Smooth muscle cell (in vitro differentiated cells): ENCODE results near the gene GRAMD2A. TPM values are rescaled to one million over a fixed set of nuclear protein-coding genes. Genes with fewer than 3 reads are reported as not detected.

Experiments used
- DNase-seq: peaks from one replicate; lab custom pipeline; 2025; ENCODE audit not compliant: unreplicated experiment; lab: John Stamatoyannopoulos, UW
- H2AFZ ChIP-seq: fragments of 200-600 bp; sonication (generic); 2 replicates; pipeline ENCODE4 v1.6.0; 2016; ENCODE audit warnings: antibody characterized with exemption, low read depth, mild to moderate bottlenecking
- H3F3A ChIP-seq: fragments of 200-600 bp; sonication (generic); 2 replicates; pipeline ENCODE4 v1.6.0; 2017; ENCODE audit warnings: antibody characterized with exemption, low read depth
- H3K27ac ChIP-seq: fragments of 200-600 bp; sonication (generic); 2 replicates; pipeline ENCODE4 v1.5.1; 2016; ENCODE audit warnings: low read depth, mild to moderate bottlenecking
- H3K27me3 ChIP-seq: fragments of 200-600 bp; sonication (generic); 2 replicates; pipeline ENCODE4 v1.6.1; 2016; ENCODE audit warnings: low read depth, mild to moderate bottlenecking
- H3K36me3 ChIP-seq: fragments of 200-600 bp; sonication (generic); 2 replicates; pipeline ENCODE4 v1.5.1; 2016; ENCODE audit warnings: low read depth
- H3K4me1 ChIP-seq: fragments of 200-600 bp; sonication (generic); 2 replicates; pipeline ENCODE4 v1.5.1; 2016; ENCODE audit warnings: low read depth
- H3K4me2 ChIP-seq: fragments of 200-600 bp; sonication (generic); 2 replicates; pipeline ENCODE4 v1.6.0; 2016; ENCODE audit warnings: mild to moderate bottlenecking
- H3K4me3 ChIP-seq: fragments of 200-600 bp; sonication (generic); 2 replicates; pipeline ENCODE4 v1.5.1; 2016; ENCODE audit warnings: mild to moderate bottlenecking
- H3K79me2 ChIP-seq: fragments of 200-600 bp; sonication (generic); 2 replicates; pipeline ENCODE4 v1.6.0; 2016; ENCODE audit warnings: low read depth, mild to moderate bottlenecking
- H3K9ac ChIP-seq: fragments of 200-600 bp; sonication (generic); 2 replicates; pipeline ENCODE4 v1.6.0; 2016; ENCODE audit warnings: low read depth
- H3K9me3 ChIP-seq: fragments of 200-600 bp; sonication (generic); replicated peaks from 2 replicates; pipeline ENCODE4 v1.5.1; 2016; ENCODE audit warnings: low read depth
- H4K20me1 ChIP-seq: fragments of 200-600 bp; sonication (generic); 2 replicates; pipeline ENCODE4 v1.6.0; 2016; ENCODE audit warnings: low read depth
- WGBS: methylation state at CpG from one replicate; pipeline ENCODE4 v1.1.7; 2016; ENCODE audit warnings: low lambda C conversion rate; 5-methylcytosine and 5-hydroxymethylcytosine counted together
- polyA plus RNA-seq: library from polyadenylated mRNA; unstranded; fragments of >200 nt; fragmentation: Nextera tagmentation; extraction: Ambion mirVana; gene quantifications from 2 replicates; pipeline ENCODE4 v1.2.1, GENCODE V29; 2016
- total RNA-seq: library from RNA; depleted of rRNA; stranded (reverse); fragments of >200 nt; gene quantifications from 2 replicates; pipeline ENCODE4 v1.2.3, GENCODE V29; 2014
- TF ChIP-seq, protein P1 (sequence below): fragments of 200-600 bp; sonication (generic); IDR thresholded peaks from 2 replicates; pipeline ENCODE4 v1.5.1; 2017; ENCODE audit warnings: borderline replicate concordance, mild to moderate bottlenecking, antibody characterized with exemption; ENCODE audit not compliant: insufficient read depth, poor library complexity, severe bottlenecking

GRAMD2A gene
- total and polyA plus RNA-seq, 2 experiments from 2014 or later, result 0.54 to 2.1 TPM

DNA sequence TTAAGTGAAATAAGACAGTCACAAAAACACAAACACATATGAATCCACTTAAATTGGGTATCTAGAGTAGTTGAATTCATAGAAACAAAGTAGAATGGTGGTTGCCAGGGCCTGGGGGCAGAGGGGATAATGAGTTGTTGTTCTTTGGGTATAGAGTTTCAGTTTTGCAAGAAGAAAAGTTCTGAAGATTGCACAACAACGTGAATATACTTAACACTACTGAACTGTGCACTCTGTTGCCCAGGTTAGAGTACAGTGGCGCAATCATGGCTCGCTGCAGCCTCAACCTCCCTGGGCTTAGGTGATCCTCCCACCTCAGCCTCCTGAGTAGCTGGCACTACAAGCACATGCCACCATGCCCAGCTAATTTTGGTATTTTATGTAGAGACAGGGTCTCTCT lies 14.9 kb downstream of the GRAMD2A start:
- Histone ChIP-seq H3F3A (no peaks in the 10 kb centered on the region), H3K36me3 (no peaks in the 10 kb centered on the region), H3K27ac (no peak overlapping the region), H3K79me2 (no peaks in the 10 kb centered on the region), H2AFZ (no peak overlapping the region), H4K20me1 (no peaks in the 10 kb centered on the region), H3K4me1 (peaks cover 7% of the 10 kb centered on the region), H3K4me2 (no peak overlapping the region), H3K9ac (no peak overlapping the region), H3K27me3 (peaks cover 33% of the 10 kb centered on the region), H3K9me3 (no peaks in the 10 kb centered on the region), H3K4me3 (no peak overlapping the region)
- 80% methylated on average over 3 of the region's 3 CpGs for WGBS
- no peak for DNase-seq
- TF ChIP-seq, protein P1, sequence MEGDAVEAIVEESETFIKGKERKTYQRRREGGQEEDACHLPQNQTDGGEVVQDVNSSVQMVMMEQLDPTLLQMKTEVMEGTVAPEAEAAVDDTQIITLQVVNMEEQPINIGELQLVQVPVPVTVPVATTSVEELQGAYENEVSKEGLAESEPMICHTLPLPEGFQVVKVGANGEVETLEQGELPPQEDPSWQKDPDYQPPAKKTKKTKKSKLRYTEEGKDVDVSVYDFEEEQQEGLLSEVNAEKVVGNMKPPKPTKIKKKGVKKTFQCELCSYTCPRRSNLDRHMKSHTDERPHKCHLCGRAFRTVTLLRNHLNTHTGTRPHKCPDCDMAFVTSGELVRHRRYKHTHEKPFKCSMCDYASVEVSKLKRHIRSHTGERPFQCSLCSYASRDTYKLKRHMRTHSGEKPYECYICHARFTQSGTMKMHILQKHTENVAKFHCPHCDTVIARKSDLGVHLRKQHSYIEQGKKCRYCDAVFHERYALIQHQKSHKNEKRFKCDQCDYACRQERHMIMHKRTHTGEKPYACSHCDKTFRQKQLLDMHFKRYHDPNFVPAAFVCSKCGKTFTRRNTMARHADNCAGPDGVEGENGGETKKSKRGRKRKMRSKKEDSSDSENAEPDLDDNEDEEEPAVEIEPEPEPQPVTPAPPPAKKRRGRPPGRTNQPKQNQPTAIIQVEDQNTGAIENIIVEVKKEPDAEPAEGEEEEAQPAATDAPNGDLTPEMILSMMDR, result no peak

DNA sequence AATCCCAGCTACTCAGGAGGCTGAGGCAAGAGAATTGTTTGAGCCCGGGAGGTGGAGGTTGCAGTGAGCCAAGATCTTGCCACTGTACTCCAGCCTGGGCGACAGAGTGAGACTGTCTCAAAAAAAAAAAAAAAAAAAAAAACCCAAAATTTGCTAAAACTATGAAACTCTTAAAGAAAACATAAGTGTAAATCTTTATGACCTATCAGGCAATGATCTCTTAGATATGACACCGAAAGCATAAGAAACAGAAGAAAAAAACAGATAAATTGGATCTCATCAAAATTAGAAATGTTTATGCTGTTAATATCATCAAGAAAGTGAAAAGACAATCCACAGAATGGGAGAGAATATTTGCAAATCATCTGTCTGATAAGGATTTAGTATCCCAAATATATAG lies 15.3 kb downstream of the GRAMD2A start:
- Histone ChIP-seq H3K4me3 (no peak overlapping the region), H3K79me2 (no peaks in the 10 kb centered on the region), H3F3A (no peaks in the 10 kb centered on the region), H3K4me2 (no peak overlapping the region), H3K27ac (no peak overlapping the region), H3K9ac (no peak overlapping the region), H3K36me3 (no peaks in the 10 kb centered on the region), H4K20me1 (no peaks in the 10 kb centered on the region), H3K9me3 (no peaks in the 10 kb centered on the region), H3K4me1 (peaks cover 7% of the 10 kb centered on the region), H2AFZ (no peak overlapping the region), H3K27me3 (peaks cover 33% of the 10 kb centered on the region)
- WGBS, result 95% methylated on average over 3 of the region's 3 CpGs
- no peak for DNase-seq
- TF ChIP-seq, protein P1, result no peak

DNA sequence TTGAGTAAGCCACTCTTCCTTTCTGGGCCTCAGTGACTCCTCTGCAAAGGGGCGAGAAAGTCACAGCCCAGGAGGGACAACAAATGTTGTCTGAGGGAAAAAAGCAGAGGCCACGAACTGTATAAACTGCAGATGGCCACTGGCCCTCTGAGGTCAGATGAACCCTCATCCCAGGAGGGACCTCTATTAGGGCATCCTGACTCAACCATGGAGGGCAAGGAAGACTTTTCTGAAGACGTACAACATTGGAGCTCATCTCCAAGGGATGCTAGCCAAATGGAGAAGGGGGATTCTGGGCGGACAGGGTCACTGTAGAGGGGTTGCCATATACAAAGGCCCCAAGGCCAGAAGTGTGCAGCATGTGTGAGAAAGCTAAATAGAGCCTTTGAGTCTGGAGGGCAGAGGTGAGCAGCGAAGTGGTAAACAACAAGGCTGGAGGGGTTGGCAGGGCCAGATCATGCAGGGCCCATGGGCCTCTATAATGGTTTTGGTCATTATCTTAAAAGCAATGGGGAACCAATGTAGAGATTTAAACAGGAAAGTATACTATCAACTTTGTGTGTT lies 16.7 kb downstream of the GRAMD2A start:
- WGBS, result 93% methylated on average over 5 of the region's 5 CpGs
- Histone ChIP-seq H4K20me1 (no peaks in the 10 kb centered on the region), H3K27me3 (peaks cover 22% of the 10 kb centered on the region), H3K4me2 (no peak overlapping the region), H3K4me3 (no peak overlapping the region), H3F3A (no peaks in the 10 kb centered on the region), H3K9me3 (no peaks in the 10 kb centered on the region), H2AFZ (no peak overlapping the region), H3K79me2 (no peaks in the 10 kb centered on the region), H3K36me3 (no peaks in the 10 kb centered on the region), H3K4me1 (peaks cover 7% of the 10 kb centered on the region), H3K27ac (no peak overlapping the region), H3K9ac (no peak overlapping the region)
- TF ChIP-seq, protein P1, result no peak
- DNase-seq, result no peak

DNA sequence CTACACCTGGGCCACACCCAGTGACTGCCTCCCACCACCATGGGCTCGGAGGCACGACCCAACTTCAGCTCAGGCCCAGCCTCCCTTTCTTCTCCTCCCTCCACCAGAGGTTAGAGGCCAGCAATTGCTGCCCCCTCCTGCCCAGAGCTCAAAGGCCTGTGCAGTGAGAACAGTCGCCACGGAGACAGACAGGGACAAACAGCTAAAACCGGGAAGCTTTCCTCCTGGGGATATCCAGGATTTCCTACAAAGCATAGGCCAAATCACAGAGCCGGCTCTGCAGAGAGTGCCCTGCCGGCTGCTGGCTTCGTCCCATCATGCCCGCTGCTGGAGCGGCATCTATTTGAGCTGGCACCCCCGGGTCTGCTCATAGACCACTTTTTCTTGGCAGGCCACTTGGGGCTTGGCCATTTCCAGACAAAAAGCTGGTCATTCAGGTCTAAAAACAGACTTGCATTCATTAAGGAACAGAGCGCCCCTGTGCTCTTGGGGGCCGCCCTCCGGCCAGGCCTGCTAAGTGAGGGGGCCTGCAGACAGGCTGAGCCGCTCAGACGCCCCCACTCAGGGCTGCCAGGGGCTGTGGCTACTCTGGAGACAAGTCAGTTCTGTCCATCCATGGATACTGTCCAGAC lies 17.5 kb downstream of the GRAMD2A start:
- Histone ChIP-seq H3K9me3 (no peaks in the 10 kb centered on the region), H3K4me1 (peaks cover 7% of the 10 kb centered on the region), H4K20me1 (no peaks in the 10 kb centered on the region), H3K9ac (no peak overlapping the region), H3K27me3 (peaks cover 15% of the 10 kb centered on the region), H3K79me2 (no peaks in the 10 kb centered on the region), H3K36me3 (no peaks in the 10 kb centered on the region), H3K4me3 (no peak overlapping the region), H3F3A (no peaks in the 10 kb centered on the region), H3K4me2 (no peak overlapping the region), H3K27ac (no peak overlapping the region), H2AFZ (no peak overlapping the region)
- DNase-seq, result no peak
- WGBS, result 74% methylated on average over 16 of the region's 16 CpGs
- TF ChIP-seq, protein P1, result no peak
